CD4-positive, alpha-beta T cell (primary cell): ENCODE measurements around the gene NID2. TPM values are rescaled to one million over a fixed set of nuclear protein-coding genes. Genes with fewer than 3 reads are reported as not detected.

Experiments
- ATAC-seq: fragments of 200-7000 bp; cut with Tn5 transposase; one replicate; pipeline ENCODE4 v1.10.0; 2022; ENCODE audit warnings: mild to moderate bottlenecking; ENCODE audit not compliant: poor library complexity
- CTCF ChIA-PET: fragments of 350-600 bp; sonication (Branson Sonifier 250); formaldehyde crosslinking; loops from one replicate; lab custom pipeline; 2021; ENCODE audit warnings: antibody characterized with exemption, inconsistent platforms; lab: Charles Lee
- POLR2A ChIA-PET: fragments of 350-600 bp; sonication (Branson Sonifier 250); formaldehyde crosslinking; loops from one replicate; lab custom pipeline; 2021; ENCODE audit warnings: antibody characterized with exemption, inconsistent platforms; lab: Charles Lee
- DNase-seq, 14 experiments: peaks; one replicate each; pipeline ENCODE4 v3.0.0-alpha.2; 2013 to 2020; ENCODE audit warnings: mixed read lengths in 2 of 14
- H3K27ac ChIP-seq, 2 donors: one replicate each; pipeline versions ENCODE4 v1.5.1 to v1.7.0; 2013; ENCODE audit warnings: low read length in 2 of 2, low read depth in 1 of 2, mild to moderate bottlenecking in 1 of 2
- H3K27me3 ChIP-seq, 2 experiments: 1 replicate in 1 of 2; 2 replicates in 1 of 2; pipeline versions ENCODE4 v1.6.1 to v1.7.0; 2013; ENCODE audit warnings: low read length in 2 of 2, control low read depth in 1 of 2, mild to moderate bottlenecking in 1 of 2, moderate library complexity in 1 of 2; ENCODE audit not compliant: insufficient read depth in 2 of 2, control insufficient read depth in 1 of 2
- H3K36me3 ChIP-seq: one replicate; pipeline ENCODE4 v1.6.1; 2013; ENCODE audit warnings: low read length, control low read depth; ENCODE audit not compliant: insufficient read depth
- H3K4me1 ChIP-seq: one replicate; pipeline ENCODE4 v1.6.1; 2013; ENCODE audit warnings: low read length, control low read depth; ENCODE audit not compliant: insufficient read depth
- H3K4me3 ChIP-seq: one replicate; pipeline ENCODE4 v1.5.1; 2013; ENCODE audit warnings: mild to moderate bottlenecking, low read length, moderate library complexity
- H3K9me3 ChIP-seq, 2 experiments: 1 replicate in 1 of 2; 2 replicates in 1 of 2; pipeline versions ENCODE4 v1.6.1 to v1.7.0; 2013; ENCODE audit warnings: low read length in 2 of 2, mild to moderate bottlenecking in 2 of 2, control low read depth in 1 of 2, moderate library complexity in 1 of 2; ENCODE audit not compliant: control insufficient read depth in 1 of 2, insufficient read depth in 1 of 2
- H3K27ac Mint-ChIP-seq: one replicate; pipeline ENCODE4 v1.8.0; 2020; ENCODE audit warnings: mixed read lengths
- H3K27me3 Mint-ChIP-seq: one replicate; pipeline ENCODE4 v1.8.0; 2021; ENCODE audit warnings: mixed read lengths
- H3K36me3 Mint-ChIP-seq: one replicate; pipeline ENCODE4 v1.8.0; 2021; ENCODE audit warnings: low read depth, mixed read lengths
- H3K4me1 Mint-ChIP-seq: one replicate; pipeline ENCODE4 v1.8.0; 2021; ENCODE audit warnings: low read depth, mixed read lengths
- H3K4me3 Mint-ChIP-seq: one replicate; pipeline ENCODE4 v1.8.0; 2020; ENCODE audit warnings: mild to moderate bottlenecking, mixed read lengths
- H3K9me3 Mint-ChIP-seq: one replicate; pipeline ENCODE4 v1.8.0; 2020; ENCODE audit warnings: mixed read lengths
- CTCF ChIP-seq: fragments of 200-600 bp; IDR thresholded peaks from one replicate; pipeline ENCODE4 v1.8.0; 2022; ENCODE audit warnings: antibody characterized with exemption, mild to moderate bottlenecking
- intact Hi-C, 2 experiments: fragments of 100-400 bp; cut with DNase I in 1 of 2; cut with micrococcal nuclease in 1 of 2; formaldehyde crosslinking; loops; one replicate each; pipeline versions ENCODE4 v1.15.1 to v1.9.0; 2023 to 2025; cut with DNase I, micrococcal nuclease
- total RNA-seq, 174 experiments: library from RNA in 2 of 174; stranded (reverse) in 2 of 174; gene quantifications; one replicate each; pipeline ENCODE4 v1.2.3 and lab custom pipeline; 2021 to 2026

Gene NID2
- total RNA-seq, 2 experiments from 2014 or later: 0.19 TPM; not detected in 1

GRCh38 chr14:52091928-52092327, 23.1 kb upstream of the NID2 start:
- Histone ChIP-seq H3K36me3 (no peaks in the 10 kb centered on the region), H3K27me3 (no peaks in the 10 kb centered on the region), H3K4me1 (no peaks in the 10 kb centered on the region), H3K27ac (no peak overlapping the region), H3K9me3 (no peaks in the 10 kb centered on the region), H3K4me3 (no peak overlapping the region)
- no peak for ATAC-seq
- ChIA-PET POLR2A (no interaction called here), CTCF (no interaction called here)
- TF ChIP-seq CTCF: no peak
- H3K4me3 Mint-ChIP-seq: no peak overlapping the region
- no peak for DNase-seq
- no peak overlapping the region for H3K27ac Mint-ChIP-seq
- intact Hi-C loops: no loop called here
- no peaks in the 10 kb centered on the region for H3K9me3 Mint-ChIP-seq
- no peaks in the 10 kb centered on the region for H3K36me3 Mint-ChIP-seq
- H3K4me1 Mint-ChIP-seq: no peaks in the 10 kb centered on the region
- peaks cover 30% of the 10 kb centered on the region for H3K27me3 Mint-ChIP-seq

GRCh38 chr14:52090936-52091335, 22.1 kb upstream of the NID2 start:
- no peak overlapping the region for H3K27ac Mint-ChIP-seq
- Histone ChIP-seq H3K9me3 (no peaks in the 10 kb centered on the region), H3K4me1 (no peaks in the 10 kb centered on the region), H3K27me3 (no peaks in the 10 kb centered on the region), H3K36me3 (no peaks in the 10 kb centered on the region), H3K4me3 (no peak overlapping the region), H3K27ac (no peak overlapping the region)
- TF ChIP-seq CTCF: no peak
- H3K4me1 Mint-ChIP-seq: no peaks in the 10 kb centered on the region
- DNase-seq (no peak), ATAC-seq (no peak)
- no peaks in the 10 kb centered on the region for H3K36me3 Mint-ChIP-seq
- peaks cover 34% of the 10 kb centered on the region for H3K27me3 Mint-ChIP-seq
- CTCF ChIA-PET: no interaction called here
- H3K4me3 Mint-ChIP-seq: no peak overlapping the region
- POLR2A ChIA-PET: no interaction called here
- intact Hi-C loops: no loop called here
- no peaks in the 10 kb centered on the region for H3K9me3 Mint-ChIP-seq

GRCh38 chr14:52089218-52089617, 20.4 kb upstream of the NID2 start:
- CTCF ChIA-PET: no interaction called here
- no peak for TF ChIP-seq CTCF

More at GRCh38 chr14:52089218-52089617, 20.4 kb upstream of the NID2 start:
- DNase-seq (no peak), ATAC-seq (no peak)
- no peaks in the 10 kb centered on the region for H3K4me1 ChIP-seq
- Mint-ChIP-seq H3K9me3 (peaks cover 6% of the 10 kb centered on the region), H3K4me1 (no peaks in the 10 kb centered on the region), H3K36me3 (no peaks in the 10 kb centered on the region), H3K27me3 (peaks cover 42% of the 10 kb centered on the region), H3K27ac (no peak overlapping the region), H3K4me3 (no peak overlapping the region)
- H3K27ac ChIP-seq: no peak overlapping the region
- POLR2A ChIA-PET: no interaction called here
- H3K36me3 ChIP-seq: no peaks in the 10 kb centered on the region
- no peak overlapping the region for H3K4me3 ChIP-seq
- no peaks in the 10 kb centered on the region for H3K27me3 ChIP-seq
- peaks cover 0 to 1% of the 10 kb centered on the region in 2 experiments for H3K9me3 ChIP-seq
- intact Hi-C loops: no loop called here
